Measurements from ENCODE around the gene SDK1. TPM values are rescaled to one million over a fixed set of nuclear protein-coding genes. Genes with fewer than 3 reads are reported as not detected.

SDK1 gene
- total RNA-seq, 1 donor from 2014 or later: 0.08 TPM

DNA sequence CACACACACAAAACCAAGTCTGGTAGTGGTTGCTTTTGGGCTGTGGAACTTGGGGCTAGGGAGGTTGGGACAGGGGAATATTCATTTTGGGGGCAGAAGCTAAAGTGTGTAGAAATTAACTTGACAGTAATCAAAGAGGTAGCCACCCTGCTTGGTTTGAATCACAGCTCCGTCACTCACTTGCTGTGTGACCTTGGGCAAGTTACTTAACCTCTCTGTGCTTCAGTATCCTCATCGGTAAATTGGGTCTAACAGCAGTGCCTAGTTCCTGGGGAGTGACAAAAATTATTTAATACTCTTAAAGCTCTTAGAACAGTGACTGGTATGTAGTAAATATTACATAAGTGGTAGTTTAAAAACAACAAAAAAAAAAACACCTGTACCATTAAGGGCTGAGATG is 489.8 kb downstream of the SDK1 start:
- H3K27ac Mint-ChIP-seq: no peak overlapping the region
- no peaks in the 10 kb centered on the region for H3K36me3 Mint-ChIP-seq (ENCODE audit: low read depth)
- H3K4me1 Mint-ChIP-seq (ENCODE audit: low read depth): no peaks in the 10 kb centered on the region
- intact Hi-C loops (cut with micrococcal nuclease): no loop called here
- peaks cover 11% of the 10 kb centered on the region for H3K27me3 Mint-ChIP-seq (ENCODE audit: insufficient read depth)
- DNase-seq (ENCODE audit: low spot score): no peak
- H3K9me3 Mint-ChIP-seq: no peaks in the 10 kb centered on the region
- H3K4me3 Mint-ChIP-seq: no peak overlapping the region

DNA sequence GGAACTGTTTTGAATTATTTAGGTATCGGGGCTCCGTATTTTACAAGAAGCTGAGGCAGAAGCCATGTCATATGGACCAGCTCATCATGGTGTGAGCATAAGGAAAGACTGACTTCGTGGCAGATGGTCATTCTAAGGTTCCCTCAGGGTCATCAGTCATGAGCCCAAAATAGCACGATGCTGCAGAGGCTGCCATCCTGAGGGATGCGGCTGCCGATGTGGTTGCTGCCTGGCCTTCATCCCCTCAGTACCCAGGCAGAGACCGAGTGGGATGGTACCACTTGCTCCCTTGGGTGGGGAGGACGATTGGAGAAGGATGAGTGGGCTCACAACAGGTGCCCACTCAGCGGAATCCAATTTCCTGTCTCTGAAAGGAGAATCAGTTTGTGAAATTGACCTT is 490.3 kb downstream of the SDK1 start:
- H3K27me3 Mint-ChIP-seq (ENCODE audit: insufficient read depth): peaks cover 11% of the 10 kb centered on the region
- H3K9me3 Mint-ChIP-seq: no peaks in the 10 kb centered on the region
- H3K36me3 Mint-ChIP-seq (ENCODE audit: low read depth): no peaks in the 10 kb centered on the region
- intact Hi-C loops (cut with micrococcal nuclease): no loop called here
- H3K4me1 Mint-ChIP-seq (ENCODE audit: low read depth): no peaks in the 10 kb centered on the region
- H3K4me3 Mint-ChIP-seq: no peak overlapping the region
- no peak for DNase-seq (ENCODE audit: low spot score)
- no peak overlapping the region for H3K27ac Mint-ChIP-seq

DNA sequence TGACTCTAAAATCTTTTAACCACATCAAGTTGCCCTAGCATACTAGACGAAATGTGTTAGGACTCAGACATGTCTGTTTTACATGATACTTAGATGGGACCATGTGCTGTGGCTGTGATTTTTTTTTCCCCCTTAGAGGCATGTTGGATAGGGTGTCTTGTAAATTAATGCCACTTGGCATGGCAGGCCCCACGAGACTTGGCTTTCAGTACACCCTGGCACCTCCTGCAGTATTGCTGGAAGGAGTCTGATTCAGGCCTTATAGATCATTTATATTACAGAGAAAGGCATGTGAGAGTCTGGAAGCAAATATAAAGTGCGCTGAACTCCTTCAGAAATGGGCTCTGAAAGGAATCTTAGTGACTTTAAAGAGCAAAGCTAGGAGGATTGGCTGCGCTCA is 494.1 kb downstream of the SDK1 start:
- H3K36me3 Mint-ChIP-seq (ENCODE audit: low read depth): no peaks in the 10 kb centered on the region
- no peaks in the 10 kb centered on the region for H3K9me3 Mint-ChIP-seq
- intact Hi-C loops (cut with micrococcal nuclease): no loop called here
- no peak overlapping the region for H3K4me3 Mint-ChIP-seq
- DNase-seq (ENCODE audit: low spot score): no peak
- H3K27ac Mint-ChIP-seq: no peak overlapping the region
- no peaks in the 10 kb centered on the region for H3K4me1 Mint-ChIP-seq (ENCODE audit: low read depth)
- no peaks in the 10 kb centered on the region for H3K27me3 Mint-ChIP-seq (ENCODE audit: insufficient read depth)

DNA sequence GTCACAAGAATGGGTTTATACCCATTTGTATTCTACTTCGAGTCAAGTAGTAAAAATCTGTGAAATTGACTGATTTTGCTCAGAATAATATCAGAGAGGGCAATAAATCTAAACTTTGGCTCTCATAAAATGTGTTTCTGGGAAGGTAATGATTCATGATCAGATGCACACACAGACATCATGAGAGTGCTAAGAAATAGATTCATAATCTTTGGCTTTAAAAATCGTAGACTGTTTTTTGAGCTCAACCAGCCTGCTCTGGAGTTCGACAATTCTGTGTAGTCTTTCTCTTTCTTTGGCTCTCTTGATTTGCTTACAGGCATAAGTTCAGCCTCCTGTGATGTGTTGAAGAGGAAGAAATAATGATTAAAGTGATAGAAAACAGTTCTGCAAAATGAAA is 494.7 kb downstream of the SDK1 start:
- H3K36me3 Mint-ChIP-seq (ENCODE audit: low read depth): no peaks in the 10 kb centered on the region
- no peak for DNase-seq (ENCODE audit: low spot score)
- intact Hi-C loops (cut with micrococcal nuclease): no loop called here
- no peaks in the 10 kb centered on the region for H3K9me3 Mint-ChIP-seq
- H3K4me3 Mint-ChIP-seq: no peak overlapping the region
- no peak overlapping the region for H3K27ac Mint-ChIP-seq
- no peaks in the 10 kb centered on the region for H3K27me3 Mint-ChIP-seq (ENCODE audit: insufficient read depth)
- no peaks in the 10 kb centered on the region for H3K4me1 Mint-ChIP-seq (ENCODE audit: low read depth)

DNA sequence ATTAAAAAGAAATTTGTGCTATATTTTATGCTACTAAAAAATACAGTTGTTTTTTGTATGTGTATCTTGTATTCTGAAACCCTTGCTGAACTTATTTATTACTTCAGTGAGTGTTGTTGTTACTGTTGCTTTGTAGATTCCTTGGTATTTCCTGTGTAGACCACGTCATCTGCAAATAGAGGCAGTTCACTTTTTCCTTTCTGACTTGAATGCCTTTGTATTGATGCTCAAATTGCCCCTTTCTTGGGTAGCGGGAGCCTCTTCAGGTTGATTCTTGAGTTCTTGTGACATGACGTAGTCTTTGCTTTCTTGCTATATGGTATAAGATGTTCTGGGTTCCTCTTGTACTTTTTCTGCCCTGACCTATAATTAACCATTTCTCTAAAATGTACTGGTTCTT is 504.1 kb downstream of the SDK1 start:
- Mint-ChIP-seq H3K27me3 (ENCODE audit: insufficient read depth) (peaks cover 1% of the 10 kb centered on the region), H3K27ac (no peak overlapping the region)
- DNase-seq (ENCODE audit: low spot score): no peak

DNA sequence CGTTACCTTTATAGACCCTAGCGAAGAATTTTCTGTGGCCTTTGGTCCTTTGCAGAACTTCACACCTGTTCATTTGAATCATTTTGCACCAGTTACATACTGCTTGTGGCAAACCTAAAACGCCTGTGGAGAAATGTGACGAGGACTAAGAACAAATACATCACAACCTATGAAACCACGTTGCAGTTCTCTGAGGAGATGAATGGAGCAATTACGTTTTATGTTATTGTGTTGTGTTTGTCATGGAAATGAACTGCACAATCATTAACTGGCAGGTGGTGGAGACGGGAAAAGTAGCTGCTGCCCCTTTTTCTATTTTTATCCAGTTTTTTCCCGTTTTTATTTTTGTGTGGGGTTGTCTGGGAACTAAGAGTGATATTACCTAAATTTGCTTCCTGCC is 505.5 kb downstream of the SDK1 start:
- Mint-ChIP-seq H3K27me3 (ENCODE audit: insufficient read depth) (peaks cover 1% of the 10 kb centered on the region), H3K9me3 (no peaks in the 10 kb centered on the region), H3K27ac (no peak overlapping the region), H3K4me1 (ENCODE audit: low read depth) (no peaks in the 10 kb centered on the region), H3K4me3 (no peak overlapping the region), H3K36me3 (ENCODE audit: low read depth) (no peaks in the 10 kb centered on the region)
- intact Hi-C loops (cut with micrococcal nuclease): no loop called here
- DNase-seq (ENCODE audit: low spot score): no peak

More for the DNA sequence above, 504.1 kb downstream of the SDK1 start:
- intact Hi-C loops (cut with micrococcal nuclease): no loop called here
- Mint-ChIP-seq H3K4me1 (ENCODE audit: low read depth) (no peaks in the 10 kb centered on the region), H3K9me3 (no peaks in the 10 kb centered on the region), H3K36me3 (ENCODE audit: low read depth) (no peaks in the 10 kb centered on the region), H3K4me3 (no peak overlapping the region)

DNA sequence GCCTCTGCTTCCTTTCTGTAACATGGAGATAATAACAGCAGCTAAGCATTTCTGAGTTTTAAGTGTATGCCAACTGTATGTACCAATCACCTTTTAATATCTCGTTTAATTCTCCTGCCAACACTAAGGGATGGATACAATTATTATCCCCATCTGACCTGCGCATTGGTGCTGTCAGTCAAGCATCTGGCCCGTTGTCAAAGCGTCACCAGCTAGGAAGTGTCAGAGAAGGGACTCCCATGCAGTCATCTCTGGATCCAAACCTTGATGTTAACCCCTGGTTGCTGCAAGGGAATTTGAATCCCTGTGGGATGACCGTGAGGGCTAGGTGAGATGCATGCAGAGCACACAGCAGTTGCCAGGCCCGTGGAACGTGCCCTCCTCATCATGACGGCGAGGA is 506.8 kb downstream of the SDK1 start:
- DNase-seq (ENCODE audit: low spot score): no peak
- H3K36me3 Mint-ChIP-seq (ENCODE audit: low read depth): no peaks in the 10 kb centered on the region
- H3K27ac Mint-ChIP-seq: no peak overlapping the region
- peaks cover 1% of the 10 kb centered on the region for H3K27me3 Mint-ChIP-seq (ENCODE audit: insufficient read depth)
- no peaks in the 10 kb centered on the region for H3K9me3 Mint-ChIP-seq
- intact Hi-C loops (cut with micrococcal nuclease): no loop called here
- H3K4me1 Mint-ChIP-seq (ENCODE audit: low read depth): no peaks in the 10 kb centered on the region
- H3K4me3 Mint-ChIP-seq: no peak overlapping the region

DNA sequence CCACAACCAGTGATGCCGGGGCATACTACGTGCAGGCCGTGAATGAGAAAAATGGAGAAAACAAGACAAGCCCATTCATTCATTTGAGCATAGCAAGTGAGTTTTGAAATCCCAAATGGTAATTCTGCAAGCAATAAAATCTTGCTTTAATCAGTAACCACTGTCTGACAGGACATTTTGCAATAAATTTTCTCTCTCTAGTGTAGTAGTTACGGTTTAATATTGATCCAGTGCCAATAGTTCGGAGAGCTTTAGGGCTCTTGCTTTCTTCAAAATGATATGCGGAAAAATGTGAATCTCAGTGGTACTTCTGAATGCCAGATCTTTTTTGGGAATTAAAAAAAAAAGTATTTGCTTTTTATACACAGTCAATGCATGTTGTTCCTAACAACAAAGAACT is 520.4 kb downstream of the SDK1 start:
- no peaks in the 10 kb centered on the region for H3K4me1 Mint-ChIP-seq (ENCODE audit: low read depth)
- H3K27ac Mint-ChIP-seq: no peak overlapping the region
- peaks cover 2% of the 10 kb centered on the region for H3K27me3 Mint-ChIP-seq (ENCODE audit: insufficient read depth)
- H3K9me3 Mint-ChIP-seq: no peaks in the 10 kb centered on the region
- intact Hi-C loops (cut with micrococcal nuclease): no loop called here
- H3K36me3 Mint-ChIP-seq (ENCODE audit: low read depth): no peaks in the 10 kb centered on the region
- no peak overlapping the region for H3K4me3 Mint-ChIP-seq
- DNase-seq (ENCODE audit: low spot score): no peak

DNA sequence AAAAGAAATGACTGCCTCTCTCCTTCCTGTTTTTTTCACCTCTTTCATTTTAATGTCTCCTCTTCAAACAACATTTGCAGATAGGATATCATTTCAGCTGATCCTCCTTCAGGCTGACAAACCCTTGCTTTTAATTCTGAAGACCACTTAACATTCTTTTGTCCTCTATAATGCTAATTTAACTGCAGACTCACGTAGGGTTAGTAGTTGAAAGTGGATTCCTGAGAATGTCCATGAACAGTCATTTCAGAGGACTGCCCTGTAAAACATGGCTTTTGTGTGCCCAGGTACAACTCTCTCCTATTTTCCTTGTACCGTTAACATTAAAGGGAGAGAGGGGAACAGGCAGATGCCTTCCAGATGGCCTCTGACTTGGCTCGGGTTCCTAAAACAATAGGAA is 524.4 kb downstream of the SDK1 start:
- intact Hi-C loops (cut with micrococcal nuclease): no loop called here
- Mint-ChIP-seq H3K36me3 (ENCODE audit: low read depth) (no peaks in the 10 kb centered on the region), H3K4me1 (ENCODE audit: low read depth) (no peaks in the 10 kb centered on the region), H3K9me3 (no peaks in the 10 kb centered on the region), H3K27ac (no peak overlapping the region), H3K4me3 (no peak overlapping the region), H3K27me3 (ENCODE audit: insufficient read depth) (no peaks in the 10 kb centered on the region)
- DNase-seq (ENCODE audit: low spot score): no peak

DNA sequence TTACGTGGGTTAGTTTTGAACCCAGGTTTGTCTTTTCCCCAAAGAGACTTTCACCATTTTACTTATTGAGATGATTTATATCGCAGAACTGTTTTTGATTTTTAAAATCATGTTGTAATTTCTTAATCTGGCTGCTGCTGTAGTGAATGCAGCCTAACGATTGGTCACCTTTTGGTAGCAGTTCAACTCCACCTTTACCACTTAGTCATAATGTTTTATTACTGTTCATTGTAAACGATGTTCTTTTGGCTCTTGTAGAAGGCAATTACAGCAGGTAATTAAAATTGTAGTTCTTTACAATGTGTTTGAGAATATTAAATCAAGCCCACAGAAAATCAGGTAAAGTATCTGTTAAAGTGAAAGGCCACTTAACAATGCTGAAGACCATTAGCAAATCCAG is 531.1 kb downstream of the SDK1 start:
- no peaks in the 10 kb centered on the region for H3K36me3 Mint-ChIP-seq (ENCODE audit: low read depth)
- H3K27ac Mint-ChIP-seq: no peak overlapping the region
- no peaks in the 10 kb centered on the region for H3K9me3 Mint-ChIP-seq
- no peaks in the 10 kb centered on the region for H3K4me1 Mint-ChIP-seq (ENCODE audit: low read depth)
- H3K27me3 Mint-ChIP-seq (ENCODE audit: insufficient read depth): peaks cover 2% of the 10 kb centered on the region
- no peak for DNase-seq (ENCODE audit: low spot score)
- intact Hi-C loops (cut with micrococcal nuclease): no loop called here
- H3K4me3 Mint-ChIP-seq: no peak overlapping the region

DNA sequence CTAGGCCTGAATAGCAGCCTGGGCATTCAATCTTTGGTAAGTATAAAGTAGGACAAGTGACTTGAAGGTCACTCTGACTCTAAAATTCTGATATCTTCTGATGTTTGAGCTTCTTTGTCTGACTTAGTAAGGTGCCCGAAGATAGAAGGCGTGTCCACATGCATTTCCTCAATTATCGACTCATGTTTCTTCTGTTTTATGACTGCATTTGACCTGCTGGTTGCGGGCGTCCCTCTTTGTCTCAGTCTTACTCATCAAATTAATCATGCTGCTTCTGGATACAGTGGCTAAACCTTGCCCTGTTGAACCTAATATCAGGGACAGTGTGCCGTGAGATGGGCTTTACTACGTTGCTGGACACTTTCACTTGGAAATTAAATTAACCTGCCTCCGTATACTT is 534.1 kb downstream of the SDK1 start:
- intact Hi-C loops (cut with micrococcal nuclease): no loop called here
- H3K4me1 Mint-ChIP-seq (ENCODE audit: low read depth): no peaks in the 10 kb centered on the region
- DNase-seq (ENCODE audit: low spot score): no peak
- no peak overlapping the region for H3K4me3 Mint-ChIP-seq
- no peak overlapping the region for H3K27ac Mint-ChIP-seq
- peaks cover 2% of the 10 kb centered on the region for H3K27me3 Mint-ChIP-seq (ENCODE audit: insufficient read depth)
- H3K9me3 Mint-ChIP-seq: no peaks in the 10 kb centered on the region
- H3K36me3 Mint-ChIP-seq (ENCODE audit: low read depth): no peaks in the 10 kb centered on the region

DNA sequence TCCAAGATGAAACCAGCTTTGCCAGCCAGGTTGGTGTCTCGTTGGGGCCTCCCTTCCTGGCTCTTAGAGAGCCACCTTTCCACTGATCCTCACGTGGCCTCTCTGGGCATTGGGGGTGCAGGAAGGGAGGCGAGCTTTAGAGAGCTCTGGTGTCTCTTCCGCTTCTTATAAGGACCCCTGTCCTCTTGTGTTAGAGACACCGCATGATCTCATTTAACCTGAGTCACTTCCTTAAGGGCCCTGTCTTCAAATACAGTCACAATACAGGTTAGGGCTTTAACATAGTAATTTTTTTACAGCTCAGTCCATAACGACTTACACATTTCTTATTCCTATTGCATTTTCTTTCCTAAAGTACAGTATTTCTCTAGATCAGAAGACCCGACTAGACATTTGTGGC is 535.8 kb downstream of the SDK1 start:
- DNase-seq (ENCODE audit: low spot score): no peak
- Mint-ChIP-seq H3K4me3 (no peak overlapping the region), H3K9me3 (no peaks in the 10 kb centered on the region)

DNA sequence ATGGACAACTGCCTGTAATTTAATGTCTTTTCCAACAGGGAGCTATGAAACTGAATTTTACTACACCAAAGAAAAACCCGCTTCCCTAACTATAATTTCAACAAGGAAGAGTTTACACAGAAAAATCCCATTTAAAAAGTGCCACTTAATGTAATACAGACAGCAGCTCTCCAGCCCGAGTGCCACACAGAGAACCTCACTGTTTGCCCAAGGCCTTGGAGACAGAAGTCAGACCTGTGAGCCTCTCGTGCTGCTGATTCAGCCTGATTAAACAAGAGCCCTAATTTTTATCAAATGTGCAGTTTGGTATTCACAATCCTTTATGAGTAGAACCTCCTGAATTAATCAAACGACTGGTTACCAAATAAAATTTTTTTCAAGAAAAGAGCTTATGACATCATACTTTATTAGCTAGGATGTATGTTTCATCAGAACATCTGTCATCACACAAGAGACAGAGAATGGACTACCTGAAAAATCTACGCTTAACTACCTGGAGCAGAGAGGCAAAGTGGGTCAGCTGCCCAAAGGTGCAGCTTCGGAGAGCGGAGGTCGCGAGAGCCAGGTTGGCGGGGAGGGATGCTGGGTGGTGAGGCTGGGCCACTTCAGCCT is 543.6 kb downstream of the SDK1 start:
- Mint-ChIP-seq H3K9me3 (no peaks in the 10 kb centered on the region), H3K36me3 (ENCODE audit: low read depth) (no peaks in the 10 kb centered on the region), H3K27ac (no peak overlapping the region), H3K27me3 (ENCODE audit: insufficient read depth) (peaks cover 1% of the 10 kb centered on the region), H3K4me3 (no peak overlapping the region), H3K4me1 (ENCODE audit: low read depth) (no peaks in the 10 kb centered on the region)
- no peak for DNase-seq (ENCODE audit: low spot score)
- intact Hi-C loops (cut with micrococcal nuclease): no loop called here

More for the DNA sequence above, 535.8 kb downstream of the SDK1 start:
- Mint-ChIP-seq H3K36me3 (ENCODE audit: low read depth) (no peaks in the 10 kb centered on the region), H3K27ac (no peak overlapping the region), H3K27me3 (ENCODE audit: insufficient read depth) (no peaks in the 10 kb centered on the region), H3K4me1 (ENCODE audit: low read depth) (no peaks in the 10 kb centered on the region)
- intact Hi-C loops (cut with micrococcal nuclease): no loop called here

DNA sequence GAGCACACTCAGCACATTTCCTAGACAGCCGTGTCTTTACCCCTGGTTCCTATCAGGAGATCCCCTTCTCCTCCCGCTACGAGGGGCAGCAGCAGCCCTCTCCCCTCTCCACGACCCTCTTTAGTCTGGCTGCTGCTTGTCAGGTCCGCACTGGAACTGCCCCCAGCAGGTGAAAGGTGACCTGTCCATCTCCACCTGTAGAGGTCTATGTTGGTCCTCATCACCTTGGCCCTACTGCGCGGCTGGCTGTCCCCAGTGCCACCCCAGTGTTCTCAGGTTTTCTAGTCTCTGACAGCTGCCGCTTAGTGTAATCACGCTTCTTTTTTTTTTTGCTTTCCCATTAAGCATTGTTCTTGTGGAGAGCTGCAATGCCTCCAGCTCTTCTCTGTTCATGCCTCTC is 545.7 kb downstream of the SDK1 start:
- H3K9me3 Mint-ChIP-seq: no peaks in the 10 kb centered on the region
- no peak overlapping the region for H3K27ac Mint-ChIP-seq
- H3K4me3 Mint-ChIP-seq: no peak overlapping the region
- intact Hi-C loops (cut with micrococcal nuclease): no loop called here
- no peak for DNase-seq (ENCODE audit: low spot score)
- H3K4me1 Mint-ChIP-seq (ENCODE audit: low read depth): no peaks in the 10 kb centered on the region
- H3K27me3 Mint-ChIP-seq (ENCODE audit: insufficient read depth): peaks cover 3% of the 10 kb centered on the region
- H3K36me3 Mint-ChIP-seq (ENCODE audit: low read depth): no peaks in the 10 kb centered on the region

Measured in activated T-helper 1 cell treated with anti-CD3 and anti-CD28 coated beads, Interleukin-12 subunit alpha, Interleukin-12 subunit beta, Interleukin-2, Interleukin-4 antibody, amounts not matched to agents 30 ng/mL and 10 ng/mL and 1 ng/mL, durations not matched to agents 14 hours and 24 hours and 36 hours (primary cell).